A549 (cell line): ENCODE results near the gene NUDT6. TPM values are rescaled to one million over a fixed set of nuclear protein-coding genes. Genes with fewer than 3 reads are reported as not detected.

ENCODE experiments used
- ATAC-seq, 2 experiments: fragments of 200-7000 bp in 1 of 2; fragments of >200 bp in 1 of 2; cut with Nextera tagmentation in 1 of 2; cut with Tn5 transposase in 1 of 2; 3 replicates each; pipeline versions ENCODE4 v1.8.0 to v1.9.1; 2018 to 2020; ENCODE audit warnings: mild to moderate bottlenecking in 1 of 2, moderate library complexity in 1 of 2
- CTCF ChIA-PET: fragments of 300-600 bp; sonication (Branson Sonifier 250); formaldehyde crosslinking; extraction: SDS; loops from one replicate; lab custom pipeline; 2021; ENCODE audit warnings: antibody characterized with exemption, inconsistent platforms; lab: Yijun Ruan, JAX
- POLR2A ChIA-PET: fragments of 350-600 bp; formaldehyde crosslinking; extraction: SDS; loops from one replicate; lab custom pipeline; 2021; ENCODE audit warnings: antibody characterized with exemption, inconsistent platforms; lab: Yijun Ruan, JAX
- DNase-seq, 2 experiments: peaks; one replicate each; pipeline versions ENCODE4 v3.0.0 to v3.0.0-alpha.2; 2011 to 2016; ENCODE audit warnings: low read depth in 1 of 2, low spot score in 1 of 2
- FAIRE-seq: peaks from 2 replicates; lab custom pipeline; 2011; peaks lifted over from hg19 to GRCh38; lab: Jason Lieb, UNC
- H3K27ac ChIP-seq, 2 experiments: fragments of >200 bp; sonication (Bioruptor Twin); formaldehyde crosslinking; 3 replicates each; pipeline ENCODE4 v1.5.1; 2016 to 2017
- H3K4me1 ChIP-seq: fragments of >200 bp; sonication (Bioruptor Twin); formaldehyde crosslinking; 3 replicates; pipeline ENCODE4 v1.6.1; 2016
- H3K4me2 ChIP-seq: fragments of >200 bp; sonication (Bioruptor Twin); formaldehyde crosslinking; 3 replicates; pipeline ENCODE4 v1.6.1; 2016
- H3K4me3 ChIP-seq: fragments of >200 bp; sonication (Bioruptor Twin); formaldehyde crosslinking; 3 replicates; pipeline ENCODE4 v1.5.1; 2016
- H3K9me3 ChIP-seq: fragments of >200 bp; sonication (Bioruptor Twin); formaldehyde crosslinking; 3 replicates; pipeline ENCODE4 v1.6.1; 2016
- CBX2 ChIP-seq: fragments of 200-600 bp; sonication (generic); IDR thresholded peaks from 2 replicates; pipeline ENCODE4 v1.6.1; 2016; ENCODE audit warnings: low read depth, mild to moderate bottlenecking, borderline replicate concordance
- CBX8 ChIP-seq: fragments of 200-600 bp; sonication (generic); IDR thresholded peaks from 2 replicates; pipeline ENCODE4 v1.6.1; 2016
- CEBPB ChIP-seq, 2 experiments: fragments of >200 bp in 1 of 2; sonication (Bioruptor Twin) in 1 of 2; formaldehyde crosslinking in 1 of 2; IDR thresholded peaks; 2 replicates each; pipeline ENCODE4 v1.6.1; 2012 to 2016
- CHD2 ChIP-seq: fragments of 150-350 bp; IDR thresholded peaks from 2 replicates; pipeline ENCODE4 v1.6.1; 2014; ENCODE audit warnings: low read length; ENCODE audit not compliant: partially characterized antibody
- CHD4 ChIP-seq: fragments of 200-600 bp; sonication (generic); IDR thresholded peaks from 2 replicates; pipeline ENCODE4 v1.6.1; 2016; ENCODE audit warnings: antibody characterized with exemption, mild to moderate bottlenecking, borderline replicate concordance
- CTCF ChIP-seq: fragments of >200 bp; sonication (Bioruptor Twin); formaldehyde crosslinking; IDR thresholded peaks from 3 replicates; pipeline ENCODE4 v1.5.1; 2016
- FOSL2 ChIP-seq, 2 experiments: fragments of 450-650 bp in 1 of 2; fragments of >200 bp in 1 of 2; sonication (Bioruptor Twin) in 1 of 2; formaldehyde crosslinking; IDR thresholded peaks; 2 replicates each; pipeline versions ENCODE4 v1.5.0 to v1.6.1; 2016 to 2020; ENCODE audit warnings: mild to moderate bottlenecking in 1 of 2, moderate library complexity in 1 of 2
- HDAC2 ChIP-seq: fragments of 200-600 bp; sonication (generic); IDR thresholded peaks from 2 replicates; pipeline ENCODE4 v1.6.1; 2016
- HOXA7 ChIP-seq: fragments of 250-450 bp; sonication (Bioruptor Pico); IDR thresholded peaks from 2 replicates; pipeline ENCODE4 v1.5.0; 2020; ENCODE audit warnings: mild to moderate bottlenecking, moderate library complexity
- JUN ChIP-seq, 2 experiments: fragments of >200 bp; sonication (Bioruptor Twin); formaldehyde crosslinking; IDR thresholded peaks; 2 replicates in 1 of 2; 3 replicates in 1 of 2; pipeline ENCODE4 v1.6.1; 2016 to 2017
- MAZ ChIP-seq: fragments of 150-350 bp; IDR thresholded peaks from 2 replicates; pipeline ENCODE4 v1.6.1; 2014; ENCODE audit warnings: antibody characterized with exemption, low read depth, low read length, borderline replicate concordance
- NFE2L2 ChIP-seq: fragments of 150-350 bp; conservative IDR thresholded peaks from 2 replicates; pipeline ENCODE4 v1.6.1; 2014; ENCODE audit warnings: low read length
- NPAS2 ChIP-seq: fragments of 250-450 bp; sonication (Bioruptor Pico); IDR thresholded peaks from 2 replicates; pipeline ENCODE4 v1.8.0; 2022; ENCODE audit warnings: mild to moderate bottlenecking, moderate library complexity, borderline replicate concordance
- PHF8 ChIP-seq: fragments of 200-600 bp; sonication (generic); IDR thresholded peaks from 2 replicates; pipeline ENCODE4 v1.6.1; 2016; ENCODE audit warnings: low read depth, mild to moderate bottlenecking, antibody characterized with exemption, moderate library complexity, borderline replicate concordance
- RAD21 ChIP-seq, 2 experiments: fragments of >200 bp in 1 of 2; sonication (Bioruptor Twin) in 1 of 2; formaldehyde crosslinking in 1 of 2; IDR thresholded peaks in 1 of 2; conservative IDR thresholded peaks in 1 of 2; 2 replicates in 1 of 2; 3 replicates in 1 of 2; pipeline ENCODE4 v1.6.1; 2012 to 2018; ENCODE audit warnings: inconsistent platforms in 1 of 2
- RCOR1 ChIP-seq: fragments of 150-350 bp; IDR thresholded peaks from 2 replicates; pipeline ENCODE4 v1.6.1; 2014; ENCODE audit warnings: antibody characterized with exemption, low read length, low read depth
- RFX5 ChIP-seq: fragments of 450-650 bp; IDR thresholded peaks from 2 replicates; pipeline ENCODE4 v1.7.1; 2014; ENCODE audit warnings: antibody characterized with exemption, mild to moderate bottlenecking, moderate library complexity
- SMC3 ChIP-seq: fragments of >200 bp; sonication (Bioruptor Twin); formaldehyde crosslinking; IDR thresholded peaks from 3 replicates; pipeline ENCODE4 v1.6.1; 2018; ENCODE audit warnings: inconsistent platforms
- SREBF2 ChIP-seq: fragments of 450-650 bp; IDR thresholded peaks from 2 replicates; pipeline ENCODE4 v1.6.1; 2014; ENCODE audit warnings: mild to moderate bottlenecking, moderate library complexity
- USF2 ChIP-seq: fragments of 450-650 bp; IDR thresholded peaks from 2 replicates; pipeline ENCODE4 v1.6.1; 2014; ENCODE audit warnings: antibody characterized with exemption
- ZC3H11A ChIP-seq: fragments of 450-650 bp; IDR thresholded peaks from 2 replicates; pipeline ENCODE4 v1.6.1; 2014; ENCODE audit warnings: antibody characterized with exemption, mild to moderate bottlenecking
- ZSCAN20 ChIP-seq: fragments of 250-450 bp; sonication (Bioruptor Pico); IDR thresholded peaks from 2 replicates; pipeline ENCODE4 v1.8.0; 2022; ENCODE audit warnings: mild to moderate bottlenecking, moderate library complexity
- WGBS: methylation state at CpG from one replicate; pipeline ENCODE4 v1.1.6; 2017; ENCODE audit errors: missing lambda C conversion rate; 5-methylcytosine and 5-hydroxymethylcytosine counted together
- polyA plus RNA-seq, 4 experiments: library from polyadenylated mRNA; depleted of rRNA in 3 of 4; stranded (reverse); fragments of >200 nt; fragmentation: RNase III in 1 of 4; extraction: RNeasy Plus Mini Kit Qiagen cat#74134 plus additional on column Dnase treatment in 1 of 4; gene quantifications; 2 replicates in 3 of 4; 3 replicates in 1 of 4; pipeline ENCODE4 v1.2.3, GENCODE V29; 2011 to 2017
- TF ChIP-seq, protein P1 (sequence below): fragments of >200 bp; sonication (Bioruptor Twin); formaldehyde crosslinking; IDR thresholded peaks from 3 replicates; pipeline ENCODE4 v1.6.1; 2016
- TF ChIP-seq, protein P2 (sequence below): IDR thresholded peaks from 2 replicates; pipeline ENCODE4 v1.6.1; 2012
- TF ChIP-seq, protein P3 (sequence below): IDR thresholded peaks from 2 replicates; pipeline ENCODE4 v1.6.1; 2012; ENCODE audit warnings: low read depth, borderline replicate concordance
- TF ChIP-seq, protein P4 (sequence below): fragments of 150-350 bp; IDR thresholded peaks from 2 replicates; pipeline ENCODE4 v1.6.1; 2014; ENCODE audit warnings: low read depth, mild to moderate bottlenecking, low read length

Gene NUDT6
- polyA plus RNA-seq, 2 of the 4 experiments (the other 2 are of a cell fraction), result 9.9 to 12.7 TPM

DNA sequence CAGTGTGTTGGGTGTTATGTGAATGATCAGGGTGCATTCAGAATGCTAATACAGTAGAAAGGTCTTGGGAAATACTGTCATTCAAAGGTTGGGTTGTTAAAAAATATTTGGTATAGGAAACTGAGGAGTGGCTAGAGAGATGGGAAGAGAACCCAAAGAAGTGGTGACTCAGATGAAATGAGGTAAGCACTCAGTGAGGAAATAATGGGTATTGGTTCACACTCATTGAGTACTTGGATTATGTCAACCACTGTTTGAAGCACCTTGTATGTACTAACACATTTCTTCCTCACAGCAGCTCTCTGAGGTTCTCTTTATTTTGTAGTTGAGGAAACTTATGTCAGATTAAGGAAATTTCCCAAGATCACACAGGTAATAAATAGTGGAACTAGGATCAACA lies 40.8 kb upstream of the NUDT6 start:
- Histone ChIP-seq H3K4me1 (peaks cover 6% of the 10 kb centered on the region; the same call in 2 of the 3 replicates), H3K4me2 (no peak overlapping the region), H3K27ac (no peak overlapping the region), H3K4me3 (no peak overlapping the region), H3K9me3 (no peaks in the 10 kb centered on the region)
- TF ChIP-seq CHD4, result no peak
- no peak for TF ChIP-seq HOXA7 (CRISPR knock-in tag)
- no peak for TF ChIP-seq CEBPB (IDR thresholded peaks at IDR 0.05)
- no peak for TF ChIP-seq RFX5
- TF ChIP-seq NFE2L2, result no peak
- TF ChIP-seq, protein P1, sequence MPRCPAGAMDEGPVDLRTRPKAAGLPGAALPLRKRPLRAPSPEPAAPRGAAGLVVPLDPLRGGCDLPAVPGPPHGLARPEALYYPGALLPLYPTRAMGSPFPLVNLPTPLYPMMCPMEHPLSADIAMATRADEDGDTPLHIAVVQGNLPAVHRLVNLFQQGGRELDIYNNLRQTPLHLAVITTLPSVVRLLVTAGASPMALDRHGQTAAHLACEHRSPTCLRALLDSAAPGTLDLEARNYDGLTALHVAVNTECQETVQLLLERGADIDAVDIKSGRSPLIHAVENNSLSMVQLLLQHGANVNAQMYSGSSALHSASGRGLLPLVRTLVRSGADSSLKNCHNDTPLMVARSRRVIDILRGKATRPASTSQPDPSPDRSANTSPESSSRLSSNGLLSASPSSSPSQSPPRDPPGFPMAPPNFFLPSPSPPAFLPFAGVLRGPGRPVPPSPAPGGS, result no peak
- TF ChIP-seq RCOR1, result no peak
- TF ChIP-seq CBX8, result no peak
- TF ChIP-seq, protein P2, sequence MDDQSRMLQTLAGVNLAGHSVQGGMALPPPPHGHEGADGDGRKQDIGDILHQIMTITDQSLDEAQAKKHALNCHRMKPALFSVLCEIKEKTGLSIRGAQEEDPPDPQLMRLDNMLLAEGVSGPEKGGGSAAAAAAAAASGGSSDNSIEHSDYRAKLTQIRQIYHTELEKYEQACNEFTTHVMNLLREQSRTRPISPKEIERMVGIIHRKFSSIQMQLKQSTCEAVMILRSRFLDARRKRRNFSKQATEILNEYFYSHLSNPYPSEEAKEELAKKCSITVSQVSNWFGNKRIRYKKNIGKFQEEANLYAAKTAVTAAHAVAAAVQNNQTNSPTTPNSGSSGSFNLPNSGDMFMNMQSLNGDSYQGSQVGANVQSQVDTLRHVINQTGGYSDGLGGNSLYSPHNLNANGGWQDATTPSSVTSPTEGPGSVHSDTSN, result no peak
- TF ChIP-seq CHD2, result no peak
- TF ChIP-seq RAD21 (conservative IDR thresholded peaks at IDR 0.05 in 1 of 2, IDR thresholded peaks at IDR 0.05 in 1 of 2), result no peak
- TF ChIP-seq, protein P3, sequence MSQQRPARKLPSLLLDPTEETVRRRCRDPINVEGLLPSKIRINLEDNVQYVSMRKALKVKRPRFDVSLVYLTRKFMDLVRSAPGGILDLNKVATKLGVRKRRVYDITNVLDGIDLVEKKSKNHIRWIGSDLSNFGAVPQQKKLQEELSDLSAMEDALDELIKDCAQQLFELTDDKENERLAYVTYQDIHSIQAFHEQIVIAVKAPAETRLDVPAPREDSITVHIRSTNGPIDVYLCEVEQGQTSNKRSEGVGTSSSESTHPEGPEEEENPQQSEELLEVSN, result no peak
- TF ChIP-seq, protein P4, sequence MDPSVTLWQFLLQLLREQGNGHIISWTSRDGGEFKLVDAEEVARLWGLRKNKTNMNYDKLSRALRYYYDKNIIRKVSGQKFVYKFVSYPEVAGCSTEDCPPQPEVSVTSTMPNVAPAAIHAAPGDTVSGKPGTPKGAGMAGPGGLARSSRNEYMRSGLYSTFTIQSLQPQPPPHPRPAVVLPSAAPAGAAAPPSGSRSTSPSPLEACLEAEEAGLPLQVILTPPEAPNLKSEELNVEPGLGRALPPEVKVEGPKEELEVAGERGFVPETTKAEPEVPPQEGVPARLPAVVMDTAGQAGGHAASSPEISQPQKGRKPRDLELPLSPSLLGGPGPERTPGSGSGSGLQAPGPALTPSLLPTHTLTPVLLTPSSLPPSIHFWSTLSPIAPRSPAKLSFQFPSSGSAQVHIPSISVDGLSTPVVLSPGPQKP, result no peak
- TF ChIP-seq CBX2, result no peak
- no peak for TF ChIP-seq ZC3H11A
- CTCF ChIA-PET, result no interaction called here
- FAIRE-seq (no peak), DNase-seq (no peak), ATAC-seq (no peak)
- POLR2A ChIA-PET, result no interaction called here

- no peak for TF ChIP-seq JUN (IDR thresholded peaks at IDR 0.05)
- Histone ChIP-seq H3K4me1 (no peaks in the 10 kb centered on the region), H3K4me2 (no peak overlapping the region), H3K4me3 (no peak overlapping the region), H3K27ac (no peak overlapping the region), H3K9me3 (no peaks in the 10 kb centered on the region)
- CTCF ChIA-PET, result interaction anchor here (1.0 kb wide), 1 partner anchor 9 kb away, joined by 4 read pairs; no protein-coding TSS in a partner anchor
- DNase-seq, result no peak
- 42% methylated on average over 2 of the region's 2 CpGs for WGBS
- ATAC-seq, result no peak
- POLR2A ChIA-PET, result no interaction called here
- no peak for FAIRE-seq
Observed at GRCh38 chr4:122960611-122961000, 38.2 kb upstream of the NUDT6 start.

DNA sequence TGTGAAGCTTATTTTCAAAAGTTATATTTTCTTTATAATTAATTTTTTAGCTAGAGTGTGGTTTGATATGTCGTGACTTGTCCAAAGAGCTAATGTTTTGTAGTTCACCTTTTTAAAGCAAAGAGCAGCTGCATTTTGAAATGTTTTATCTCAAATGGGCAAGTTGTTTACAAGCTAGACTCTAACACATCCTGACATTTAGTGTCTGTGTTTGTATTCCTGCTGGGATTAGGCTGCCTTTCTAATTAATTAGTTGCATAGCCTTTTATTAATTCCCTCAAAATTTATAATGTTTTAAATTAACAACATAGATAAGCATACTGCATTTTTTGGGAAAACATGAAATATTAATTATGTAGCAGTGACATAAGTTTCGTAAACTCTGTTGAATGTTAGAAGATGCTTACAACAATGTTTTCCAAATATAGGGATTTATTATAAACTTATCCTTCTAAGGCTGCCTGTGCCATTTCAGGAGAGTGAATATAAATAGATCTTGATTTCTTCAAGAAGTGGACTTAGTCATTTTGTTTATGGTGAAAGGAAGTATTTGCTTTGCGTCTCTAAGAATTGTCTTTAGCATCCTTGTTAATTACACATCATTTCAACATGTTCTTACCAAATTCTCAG lies 37.7 kb upstream of the NUDT6 start:
- 90% methylated on average over 3 of the region's 3 CpGs for WGBS
- H3K4me2 ChIP-seq, result no peak overlapping the region
- no peak for FAIRE-seq

More for the DNA sequence above, 37.7 kb upstream of the NUDT6 start:
- ChIA-PET POLR2A (no interaction called here), CTCF (interaction anchor here (1.0 kb wide), 1 partner anchor 8 kb away, joined by 4 read pairs; no protein-coding TSS in a partner anchor)
- ATAC-seq (no peak), DNase-seq (no peak)
- Histone ChIP-seq H3K27ac (no peak overlapping the region), H3K4me1 (no peaks in the 10 kb centered on the region), H3K9me3 (no peaks in the 10 kb centered on the region), H3K4me3 (no peak overlapping the region)
- TF ChIP-seq MAZ (no peak), SREBF2 (no peak), NPAS2 (CRISPR knock-in tag) (no peak), USF2 (no peak), HDAC2 (no peak), ZSCAN20 (no peak), CHD4 (no peak), FOSL2 (IDR thresholded peaks at IDR 0.05) (no peak), FOSL2 (CRISPR knock-in tag; IDR thresholded peaks at IDR 0.05) (no peak), SMC3 (no peak), CTCF (no peak), PHF8 (no peak)
